Mesenchymal stem cell (in vitro differentiated cells and primary cell): ENCODE results near the gene PALS2.

Experiments used
- DNase-seq: peaks from one replicate; pipeline ENCODE4 v3.0.0-alpha.2; 2013
- H2AFZ ChIP-seq: one replicate; pipeline ENCODE4 v1.6.1; 2013; ENCODE audit warnings: low read depth, mild to moderate bottlenecking, control low read depth, inconsistent platforms, low read length, moderate library complexity
- H2AK5ac ChIP-seq: 2 replicates; pipeline ENCODE4 v1.6.1; 2013; ENCODE audit warnings: low read length, moderate library complexity, mild to moderate bottlenecking, inconsistent platforms; ENCODE audit not compliant: severe bottlenecking
- H2BK120ac ChIP-seq: one replicate; pipeline ENCODE4 v1.6.1; 2013; ENCODE audit warnings: low read depth, mild to moderate bottlenecking, inconsistent platforms, low read length, moderate library complexity
- H2BK12ac ChIP-seq, 2 experiments: one replicate each; pipeline ENCODE4 v1.6.1; 2013; ENCODE audit warnings: inconsistent platforms in 2 of 2, low read length in 2 of 2, mild to moderate bottlenecking in 2 of 2, moderate library complexity in 2 of 2, control low read depth in 1 of 2
- H2BK15ac ChIP-seq: one replicate; pipeline ENCODE4 v1.6.1; 2013; ENCODE audit warnings: mild to moderate bottlenecking, low read depth, inconsistent platforms; ENCODE audit not compliant: poor library complexity, severe bottlenecking
- H2BK5ac ChIP-seq: 2 replicates; pipeline ENCODE4 v1.6.1; 2013; ENCODE audit warnings: low read depth, mild to moderate bottlenecking, low read length, control low read depth, inconsistent platforms; ENCODE audit not compliant: poor library complexity, severe bottlenecking
- H3K14ac ChIP-seq, 2 experiments: one replicate each; pipeline ENCODE4 v1.6.1; 2013; ENCODE audit warnings: inconsistent platforms in 2 of 2, low read length in 2 of 2, control low read depth in 1 of 2, mild to moderate bottlenecking in 1 of 2, moderate library complexity in 1 of 2
- H3K18ac ChIP-seq, 2 experiments: one replicate each; pipeline ENCODE4 v1.6.1; 2013; ENCODE audit warnings: inconsistent platforms in 2 of 2, low read length in 2 of 2, control low read depth in 1 of 2, low read depth in 1 of 2, mild to moderate bottlenecking in 1 of 2
- H3K23ac ChIP-seq, 2 experiments: one replicate each; pipeline ENCODE4 v1.6.1; 2013; ENCODE audit warnings: inconsistent platforms in 2 of 2, low read length in 2 of 2, mild to moderate bottlenecking in 2 of 2, moderate library complexity in 2 of 2, control low read depth in 1 of 2
- H3K27ac ChIP-seq: 2 replicates; pipeline ENCODE4 v1.5.1; 2013; ENCODE audit warnings: mild to moderate bottlenecking, moderate library complexity, low read length, control low read depth, inconsistent platforms; ENCODE audit not compliant: poor library complexity, severe bottlenecking
- H3K27me3 ChIP-seq, 2 experiments: 2 replicates each; pipeline versions ENCODE4 v1.6.1 to v1.7.0; 2013; ENCODE audit warnings: low read length in 2 of 2, mild to moderate bottlenecking in 2 of 2, moderate library complexity in 2 of 2, control low read depth in 1 of 2, inconsistent platforms in 1 of 2; ENCODE audit not compliant: control insufficient read depth in 1 of 2, insufficient read depth in 1 of 2
- H3K36me3 ChIP-seq, 2 experiments: 2 replicates each; pipeline versions ENCODE4 v1.6.1 to v1.7.0; 2013; ENCODE audit warnings: low read length in 2 of 2, control low read depth in 1 of 2, inconsistent platforms in 1 of 2, low read depth in 1 of 2, mild to moderate bottlenecking in 1 of 2; ENCODE audit not compliant: insufficient read depth in 2 of 2, control insufficient read depth in 1 of 2
- H3K4ac ChIP-seq, 2 experiments: one replicate each; pipeline ENCODE4 v1.6.1; 2013; ENCODE audit warnings: inconsistent platforms in 2 of 2, low read length in 2 of 2, mild to moderate bottlenecking in 2 of 2, moderate library complexity in 2 of 2, control low read depth in 1 of 2, low read depth in 1 of 2
- H3K4me1 ChIP-seq: 2 replicates; pipeline ENCODE4 v1.6.1; 2013; ENCODE audit warnings: low read depth, low read length, control low read depth; ENCODE audit not compliant: control insufficient read depth, insufficient read depth
- H3K4me2 ChIP-seq: 2 replicates; pipeline ENCODE4 v1.6.1; 2013; ENCODE audit warnings: low read length, mild to moderate bottlenecking, inconsistent platforms; ENCODE audit not compliant: poor library complexity, severe bottlenecking
- H3K4me3 ChIP-seq, 2 experiments: 2 replicates each; pipeline versions ENCODE4 v1.5.1 to v1.7.0; 2013; ENCODE audit warnings: low read length in 2 of 2, mild to moderate bottlenecking in 2 of 2, control low read depth in 1 of 2, low read depth in 1 of 2; ENCODE audit not compliant: insufficient read depth in 1 of 2
- H3K79me1 ChIP-seq: replicated peaks from 2 replicates; pipeline ENCODE4 v1.6.1; 2013; ENCODE audit warnings: mild to moderate bottlenecking, control low read depth, low read length, inconsistent platforms; ENCODE audit not compliant: poor library complexity, severe bottlenecking
- H3K9ac ChIP-seq: 2 replicates; pipeline ENCODE4 v1.7.0; 2013; ENCODE audit warnings: mild to moderate bottlenecking, low read length, moderate library complexity
- H3K9me3 ChIP-seq: 2 replicates; pipeline ENCODE4 v1.7.0; 2013; ENCODE audit warnings: mild to moderate bottlenecking, low read length; ENCODE audit not compliant: control insufficient read depth
- H4K8ac ChIP-seq: one replicate; pipeline ENCODE4 v1.6.1; 2013; ENCODE audit warnings: inconsistent platforms, mild to moderate bottlenecking, low read length, moderate library complexity
- H4K91ac ChIP-seq: one replicate; pipeline ENCODE4 v1.6.1; 2013; ENCODE audit warnings: mild to moderate bottlenecking, low read length, inconsistent platforms
- WGBS: methylation state at CpG from one replicate; pipeline ENCODE4 v1.1.7; 2013; ENCODE audit warnings: mixed read lengths; 5-methylcytosine and 5-hydroxymethylcytosine counted together

PALS2 gene

GRCh38 chr7:24597014-24597413, 23.8 kb downstream of the PALS2 start:
- H3K27me3 ChIP-seq: no peaks in the 10 kb centered on the region
- H4K91ac ChIP-seq: no peak overlapping the region
- H3K27ac ChIP-seq: no peak overlapping the region
- H3K4ac ChIP-seq: no peak overlapping the region
- H2AK5ac ChIP-seq: no peak overlapping the region
- no peak overlapping the region for H3K14ac ChIP-seq
- H2BK15ac ChIP-seq: no peak overlapping the region
- no peak overlapping the region for H3K23ac ChIP-seq
- DNase-seq: no peak
- H2BK120ac ChIP-seq: no peak overlapping the region
- 100% methylated on average over 2 of the region's 3 CpGs for whole genome bisulfite sequencing
- no peak overlapping the region for H3K4me3 ChIP-seq
- H3K79me1 ChIP-seq: peaks cover 25% of the 10 kb centered on the region
- no peak overlapping the region for H2BK12ac ChIP-seq
- no peak overlapping the region for H4K8ac ChIP-seq
- no peaks in the 10 kb centered on the region for H3K36me3 ChIP-seq
- H3K4me1 ChIP-seq: no peaks in the 10 kb centered on the region
- no peak overlapping the region for H3K18ac ChIP-seq
- H2BK5ac ChIP-seq: no peak overlapping the region
- no peaks in the 10 kb centered on the region for H3K9me3 ChIP-seq
- no peak overlapping the region for H2AFZ ChIP-seq
- H3K4me2 ChIP-seq: no peak overlapping the region
- H3K9ac ChIP-seq: no peak overlapping the region

- H3K4ac ChIP-seq: no peak overlapping the region
- H2BK5ac ChIP-seq: no peak overlapping the region
- no peak overlapping the region for H3K27ac ChIP-seq
- 100% methylated on average over 1 of the region's 1 CpG for WGBS
- H3K9me3 ChIP-seq: no peaks in the 10 kb centered on the region
- H4K91ac ChIP-seq: no peak overlapping the region
- no peaks in the 10 kb centered on the region for H3K4me1 ChIP-seq
- no peak overlapping the region for H3K9ac ChIP-seq
- no peaks in the 10 kb centered on the region for H3K36me3 ChIP-seq
- no peak overlapping the region for H2BK12ac ChIP-seq
- H3K18ac ChIP-seq: no peak overlapping the region
- no peak overlapping the region for H4K8ac ChIP-seq
- no peak overlapping the region for H2BK120ac ChIP-seq
- no peak overlapping the region for H2BK15ac ChIP-seq
- no peak overlapping the region for H2AK5ac ChIP-seq
- H3K23ac ChIP-seq: no peak overlapping the region
- H3K79me1 ChIP-seq: peaks cover 23% of the 10 kb centered on the region
- no peak for DNase-seq
- no peak overlapping the region for H3K14ac ChIP-seq
- no peak overlapping the region for H3K4me2 ChIP-seq
- no peak overlapping the region for H3K4me3 ChIP-seq
- H2AFZ ChIP-seq: no peak overlapping the region
- no peaks in the 10 kb centered on the region for H3K27me3 ChIP-seq
Observed at GRCh38 chr7:24601600-24601999, 28.3 kb downstream of the PALS2 start.

GRCh38 chr7:24602860-24603456, 29.7 kb downstream of the PALS2 start:
- H3K18ac ChIP-seq: no peak overlapping the region
- no peak overlapping the region for H3K14ac ChIP-seq
- DNase-seq: no peak
- H3K4ac ChIP-seq: no peak overlapping the region
- H3K27me3 ChIP-seq: no peaks in the 10 kb centered on the region
- no peak overlapping the region for H3K23ac ChIP-seq
- no peak overlapping the region for H3K4me3 ChIP-seq
- no peak overlapping the region for H2BK15ac ChIP-seq
- H2AFZ ChIP-seq: no peak overlapping the region
- H3K36me3 ChIP-seq: no peaks in the 10 kb centered on the region
- no peak overlapping the region for H3K9ac ChIP-seq
- H3K4me1 ChIP-seq: no peaks in the 10 kb centered on the region
- H2BK12ac ChIP-seq: no peak overlapping the region
- H4K91ac ChIP-seq: no peak overlapping the region
- no peak overlapping the region for H2BK5ac ChIP-seq
- no peaks in the 10 kb centered on the region for H3K9me3 ChIP-seq
- no peak overlapping the region for H3K27ac ChIP-seq
- H3K79me1 ChIP-seq: peaks cover 21% of the 10 kb centered on the region
- no peak overlapping the region for H3K4me2 ChIP-seq
- H4K8ac ChIP-seq: no peak overlapping the region
- no peak overlapping the region for H2AK5ac ChIP-seq
- H2BK120ac ChIP-seq: no peak overlapping the region

- H3K4ac ChIP-seq: no peak overlapping the region
- no peak overlapping the region for H2AFZ ChIP-seq
- no peak overlapping the region for H2BK12ac ChIP-seq
- H3K14ac ChIP-seq: no peak overlapping the region
- H3K4me3 ChIP-seq: no peak overlapping the region
- H3K9ac ChIP-seq: no peak overlapping the region
- no peak overlapping the region for H3K23ac ChIP-seq
- no peak overlapping the region for H2BK15ac ChIP-seq
- H4K8ac ChIP-seq: no peak overlapping the region
- H2BK5ac ChIP-seq: no peak overlapping the region
- H3K18ac ChIP-seq: no peak overlapping the region
- no peak for DNase-seq
- no peaks in the 10 kb centered on the region for H3K36me3 ChIP-seq
- no peaks in the 10 kb centered on the region for H3K9me3 ChIP-seq
- H4K91ac ChIP-seq: no peak overlapping the region
- 68% methylated on average over 2 of the region's 3 CpGs for WGBS
- no peak overlapping the region for H2AK5ac ChIP-seq
- H2BK120ac ChIP-seq: no peak overlapping the region
- H3K27me3 ChIP-seq: no peaks in the 10 kb centered on the region
- peaks cover 22% of the 10 kb centered on the region for H3K79me1 ChIP-seq
- no peak overlapping the region for H3K4me2 ChIP-seq
- no peaks in the 10 kb centered on the region for H3K4me1 ChIP-seq
- no peak overlapping the region for H3K27ac ChIP-seq
Observed at GRCh38 chr7:24604630-24605029, 31.4 kb downstream of the PALS2 start.
